Ramos (cell line): ENCODE results near the gene FLG.
"Not testable (repeated sequence)": the region's sequence is repeated elsewhere in the genome, so short reads cannot be mapped to it uniquely, and the experiment has no call there.

ENCODE experiments used
- in situ Hi-C: fragments of 300-500 bp; cut with MboI; formaldehyde crosslinking; loops from one replicate; pipeline ENCODE4 v1.14.3; 2022; ENCODE audit warnings: low sequenced_read_pairs; ENCODE audit not compliant: unreplicated experiment

Gene FLG

DNA sequence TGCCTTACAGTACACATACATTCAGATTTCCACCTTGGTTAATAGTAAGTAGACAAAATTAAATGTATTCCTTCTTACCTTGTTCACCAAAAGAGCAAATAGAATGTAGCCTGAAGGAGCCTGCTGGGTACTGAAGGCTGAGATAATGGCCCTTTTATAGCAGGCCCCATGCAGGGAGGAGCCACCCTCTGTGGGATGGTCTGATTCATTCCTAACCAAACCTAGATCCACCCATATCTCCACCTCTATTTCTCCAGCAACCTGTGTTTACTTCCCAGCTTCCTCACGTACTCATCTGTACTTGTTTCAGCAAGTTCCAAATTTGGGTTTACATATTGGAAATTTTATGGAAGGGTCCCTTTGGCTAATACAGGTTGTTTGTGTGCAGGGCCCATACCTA is at the start of gene FLG:
Gene FLG, minus strand, starts transcription at position 129 of the 400 bp plus-strand sequence. CDS start 9,783 bp downstream, outside the sequence.
- in situ Hi-C loops = no loop called here

DNA sequence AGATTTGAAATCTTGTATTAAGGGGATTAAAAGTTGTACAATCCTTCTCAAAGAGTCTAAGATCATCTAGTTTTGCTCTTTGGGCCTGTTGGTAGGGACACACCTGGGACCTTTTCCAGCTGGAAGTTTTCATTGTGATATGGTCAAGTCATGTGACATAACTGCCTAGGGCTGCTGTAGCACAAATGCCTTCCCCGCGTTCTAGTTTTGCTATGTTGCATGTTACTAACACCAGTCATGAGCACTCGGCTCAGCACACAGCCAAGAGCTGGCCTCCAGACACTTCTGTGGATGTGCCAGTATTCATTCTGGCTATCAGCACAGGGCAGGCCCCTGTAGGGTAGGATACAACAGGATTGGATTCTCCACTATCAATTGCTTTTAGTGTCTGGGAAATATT is 49.4 kb upstream of the FLG start:
- in situ Hi-C loops = no loop called here

DNA sequence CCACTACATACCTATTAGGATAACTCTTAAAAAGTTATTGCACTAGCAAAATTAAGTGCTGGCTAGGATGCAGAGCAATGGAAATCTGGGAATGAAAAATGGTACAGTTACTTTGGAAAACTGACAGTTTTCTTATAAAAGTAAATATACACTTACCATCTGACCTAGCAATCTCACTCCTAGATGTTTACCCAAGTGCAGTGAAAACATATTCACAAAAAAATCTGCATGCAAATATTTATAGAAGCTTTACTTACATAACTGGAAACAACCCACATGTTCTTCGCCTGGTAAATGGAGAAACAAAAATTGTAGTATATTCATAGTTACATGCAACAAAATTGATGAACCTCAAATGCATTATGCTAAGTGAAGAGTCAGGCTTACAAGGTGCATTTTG is 47.6 kb upstream of the FLG start:
- in situ Hi-C loops = no loop called here

DNA sequence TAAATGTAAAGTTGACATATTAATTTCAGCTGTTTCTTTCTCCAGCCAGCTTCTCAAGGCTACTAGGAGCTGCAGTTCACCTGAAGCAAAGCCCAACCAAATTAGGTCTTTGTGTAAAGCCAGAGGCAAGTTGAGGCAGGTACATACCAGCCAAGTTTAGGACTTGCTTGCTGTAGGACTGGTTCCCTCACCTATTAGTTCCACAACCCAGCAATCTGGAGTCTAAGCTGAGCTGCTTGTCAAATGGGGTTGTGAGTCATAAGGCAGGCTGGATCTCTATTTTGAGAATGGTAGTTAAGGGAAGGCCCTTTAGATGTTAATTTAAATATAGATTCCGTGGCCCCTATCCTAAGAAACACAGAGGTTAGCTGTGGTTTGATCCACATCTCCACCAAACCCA is 42.4 kb upstream of the FLG start:
- in situ Hi-C loops = no loop called here

DNA sequence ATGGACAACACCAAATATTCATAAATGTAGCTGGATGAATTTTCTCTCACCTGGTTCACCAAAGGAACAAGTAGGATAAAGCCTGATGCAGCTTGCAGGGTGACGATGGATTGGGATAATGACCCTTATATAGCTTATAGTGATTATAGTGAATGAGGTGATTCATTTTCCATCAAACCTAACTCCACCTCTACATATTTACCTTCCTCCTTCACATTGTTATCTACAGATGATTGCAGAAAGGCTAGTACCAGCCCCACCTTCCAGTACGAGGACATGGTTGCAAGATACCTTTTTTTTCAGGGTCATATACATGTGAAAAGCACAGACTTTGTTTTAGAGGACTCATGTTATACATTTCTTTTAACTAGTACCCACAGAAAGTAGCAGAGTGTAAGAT is 34.9 kb upstream of the FLG start, which contains the start of gene FLG2:
Gene FLG2, minus strand, starts transcription at position 101 of the 400 bp plus-strand sequence. CDS start 1,122 bp downstream, outside the sequence.
- in situ Hi-C loops = no loop called here

DNA sequence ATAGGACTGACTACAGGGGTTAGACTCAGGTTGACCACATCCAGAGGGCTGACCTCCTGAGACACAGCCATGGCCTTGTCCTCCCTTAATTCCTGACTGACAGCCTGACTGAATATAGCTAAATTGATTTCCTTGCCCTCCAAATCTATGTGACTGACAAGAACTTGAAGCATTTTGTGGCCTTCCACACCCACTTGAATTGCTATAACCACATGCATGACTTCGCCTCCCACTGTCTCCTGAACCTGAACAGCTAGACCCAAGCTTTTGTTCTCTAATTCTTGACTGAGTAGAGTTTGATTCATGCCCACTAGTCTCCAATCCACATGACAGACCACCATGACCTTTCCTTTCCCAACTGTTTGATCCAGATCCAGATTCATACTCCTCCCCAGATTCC is 31.7 kb upstream of the FLG start:
- in situ Hi-C loops = no loop called here

DNA sequence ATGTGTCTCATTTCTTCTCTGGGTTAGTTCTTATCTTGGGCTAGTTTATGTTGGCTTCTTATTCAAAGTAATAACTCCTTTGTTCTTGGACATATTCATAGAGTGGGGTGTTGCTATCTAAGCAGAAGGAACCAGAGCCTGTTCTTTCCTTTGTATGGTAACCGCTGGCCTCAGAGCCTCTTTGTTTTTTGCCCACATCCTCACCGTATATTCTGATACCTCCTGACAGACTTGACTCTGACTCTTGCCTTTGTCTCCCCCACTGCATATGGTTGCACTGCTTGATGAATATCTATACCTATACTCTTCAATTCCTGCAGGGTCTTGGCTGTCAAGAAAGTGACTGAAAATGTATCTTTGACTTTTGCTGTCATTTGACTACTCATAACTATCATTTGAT is 24.6 kb upstream of the FLG start:
- in situ Hi-C loops = no loop called here

DNA sequence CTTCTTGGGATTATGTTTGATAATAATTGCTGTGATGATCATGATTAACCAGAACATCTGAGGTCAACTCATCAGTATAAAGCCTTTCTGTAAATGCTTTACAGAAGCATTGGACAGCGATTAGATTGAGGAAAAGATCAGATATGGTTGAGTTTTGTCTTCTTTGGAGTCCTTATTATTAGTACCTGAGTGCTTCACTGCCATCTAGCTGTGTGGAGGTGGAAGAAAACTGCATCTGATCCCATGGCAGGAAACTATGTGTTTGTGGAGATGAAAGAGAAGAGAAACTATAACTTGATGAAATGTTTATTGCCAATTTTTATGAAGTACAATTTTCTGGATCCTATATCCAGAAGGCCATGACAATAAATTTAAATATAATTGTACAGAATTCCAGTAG is 23.4 kb upstream of the FLG start:
- in situ Hi-C loops = no loop called here

DNA sequence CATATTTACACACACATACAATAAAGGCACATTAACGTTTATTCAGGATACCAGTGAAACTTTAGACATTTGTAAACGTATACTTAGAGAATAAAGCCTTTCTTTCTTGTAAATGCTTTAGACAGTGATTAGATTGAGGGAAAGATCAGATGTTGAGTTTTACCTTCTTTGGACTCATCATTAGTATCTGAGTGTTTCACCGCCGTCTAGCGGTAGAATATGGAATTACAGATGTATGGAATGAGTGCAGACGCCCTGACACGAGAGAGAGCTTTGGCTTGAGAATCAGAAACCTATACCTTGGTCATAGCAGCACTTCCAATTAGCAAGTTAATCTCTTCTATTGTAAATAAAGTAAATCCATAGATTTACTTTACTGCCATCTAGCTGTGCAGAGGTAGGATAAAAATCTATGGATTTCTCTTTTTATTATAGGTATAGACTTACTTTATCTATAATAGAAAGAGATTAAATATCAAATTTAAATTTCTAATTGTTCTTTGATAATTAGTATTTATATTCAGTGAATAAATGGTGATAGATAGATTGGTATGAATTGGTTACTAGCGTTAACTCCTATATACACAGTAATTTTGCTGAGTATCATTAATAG is 22.2 kb upstream of the FLG start:
- in situ Hi-C loops = no loop called here

DNA sequence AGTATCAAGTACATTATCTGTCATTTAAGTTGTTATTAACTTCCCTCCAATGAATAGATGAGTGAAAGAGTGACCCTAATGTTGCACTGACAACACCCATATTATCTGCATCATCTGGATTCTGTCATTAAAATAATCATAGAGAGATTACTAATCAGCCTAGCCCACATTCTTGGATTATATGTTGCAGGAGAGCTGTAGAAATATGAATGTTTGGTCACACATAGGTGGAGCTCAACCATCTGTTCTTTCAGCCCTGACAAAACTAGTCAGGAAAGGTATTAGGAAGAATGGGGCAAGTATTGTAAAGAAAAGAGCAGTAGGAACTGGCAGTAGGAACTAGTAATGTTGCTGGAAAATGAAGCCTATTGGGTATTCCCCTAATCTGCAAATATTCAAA is 19.4 kb upstream of the FLG start:
- in situ Hi-C loops = no loop called here

DNA sequence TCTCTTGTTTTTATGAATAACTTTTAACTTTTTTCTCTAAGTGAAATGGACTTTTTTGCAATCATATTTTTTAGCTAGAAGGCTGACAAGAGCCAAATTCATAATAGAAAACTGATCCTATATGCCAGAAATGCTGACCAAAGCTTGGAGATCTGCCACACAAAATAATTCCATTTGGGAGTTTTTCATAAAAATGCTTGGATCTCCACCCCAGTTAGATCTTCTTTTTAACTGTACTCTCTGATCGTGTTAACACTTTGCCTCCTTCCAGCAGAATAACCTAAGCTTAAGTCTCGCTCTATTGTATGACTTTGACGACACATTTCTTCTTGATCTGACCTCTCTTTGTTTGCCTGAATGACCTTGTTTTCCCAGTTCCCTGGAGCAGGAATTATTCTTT is 18.0 kb upstream of the FLG start:
- in situ Hi-C loops = no loop called here

DNA sequence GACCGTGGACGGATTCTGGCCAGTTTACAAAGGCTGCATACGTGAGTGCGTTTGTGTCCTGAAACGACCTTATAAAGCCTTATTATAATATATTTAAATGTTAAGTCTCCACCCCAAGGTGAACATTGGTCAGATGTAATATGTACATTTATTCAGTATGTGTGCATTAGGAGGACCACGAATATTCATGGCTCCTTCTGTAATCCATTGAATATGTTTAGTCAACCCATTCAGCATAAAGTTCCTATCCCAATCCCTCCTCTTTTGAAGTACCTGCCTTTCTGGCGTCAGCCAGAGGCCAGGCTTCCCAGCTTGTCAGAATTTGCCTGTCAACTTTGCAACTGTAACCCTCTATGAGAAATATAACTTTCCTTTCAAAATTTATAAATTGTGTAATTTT is 10.4 kb upstream of the FLG start:
- in situ Hi-C loops = no loop called here

DNA sequence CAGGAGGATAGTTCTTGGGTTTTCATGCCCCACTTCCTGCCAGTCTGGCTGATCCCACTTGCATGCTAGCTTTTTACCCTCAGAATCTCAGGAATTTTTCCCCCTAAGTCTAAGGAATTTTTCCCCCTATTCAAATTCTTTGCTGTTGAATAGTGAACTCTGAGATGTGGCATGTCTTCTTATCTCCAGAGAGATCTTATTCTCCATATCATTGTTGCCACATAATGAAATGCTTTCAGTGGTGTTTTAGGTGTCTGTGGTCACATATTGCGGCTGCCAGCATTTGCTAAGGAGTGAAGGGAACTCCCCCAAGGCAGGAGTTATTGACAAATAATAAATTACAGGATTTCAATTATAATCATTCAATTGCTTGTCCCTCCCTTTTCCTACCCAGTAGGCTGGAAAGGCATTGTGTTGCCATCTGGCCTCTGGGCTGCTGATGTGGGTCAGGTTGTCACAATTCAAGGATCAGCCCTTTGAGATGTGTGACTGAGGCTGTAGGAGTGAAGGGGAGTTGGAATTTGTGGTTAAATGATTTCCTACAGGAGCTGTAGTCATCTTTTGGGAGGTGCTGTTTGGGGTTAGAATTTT is 3.9 kb upstream of the FLG start:
- in situ Hi-C loops = no loop called here

DNA sequence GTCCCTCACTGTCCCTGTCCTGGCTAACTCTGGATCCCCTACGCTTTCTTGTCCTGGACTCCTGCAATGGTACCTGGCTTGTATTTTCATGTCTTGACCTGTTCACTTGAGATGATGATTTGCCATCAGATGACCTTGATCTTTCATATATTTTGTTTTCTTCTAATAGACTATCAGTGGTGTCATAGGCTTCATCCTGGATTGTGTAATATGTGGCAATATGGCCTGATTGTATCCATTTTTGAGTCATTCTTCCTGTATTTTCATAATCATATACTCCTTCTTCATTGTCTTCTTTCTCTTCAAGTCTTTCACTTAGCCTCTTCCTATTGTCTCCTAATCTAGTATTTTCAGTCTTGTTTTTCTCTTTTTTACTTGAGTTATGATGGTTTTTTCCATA is 11.1 kb downstream of the FLG start:
- in situ Hi-C loops = no loop called here

DNA sequence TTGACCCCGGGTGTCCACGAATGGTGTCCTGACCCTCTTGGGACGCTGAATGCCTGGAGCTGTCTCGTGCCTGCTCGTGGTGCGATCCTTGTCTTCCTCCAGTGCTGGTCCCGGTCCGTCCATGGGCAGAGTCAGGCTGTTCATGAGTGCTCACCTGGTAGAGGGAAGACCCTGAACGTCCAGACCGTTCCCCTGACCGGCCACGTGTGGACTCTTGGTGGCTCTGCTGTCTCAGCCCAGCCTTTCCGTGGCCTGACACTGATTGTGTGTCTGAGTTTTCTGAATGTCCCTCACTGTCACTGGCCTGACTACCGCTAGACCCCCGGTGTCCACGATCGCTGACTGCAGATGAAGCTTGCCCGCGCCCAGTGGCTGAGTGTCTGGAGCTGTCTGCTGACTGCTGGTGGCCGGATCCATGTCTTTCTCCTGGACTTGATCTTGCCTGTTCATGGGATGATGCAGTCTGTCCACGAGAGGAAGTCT is 11.7 kb downstream of the FLG start:
- in situ Hi-C loops = no loop called here

DNA sequence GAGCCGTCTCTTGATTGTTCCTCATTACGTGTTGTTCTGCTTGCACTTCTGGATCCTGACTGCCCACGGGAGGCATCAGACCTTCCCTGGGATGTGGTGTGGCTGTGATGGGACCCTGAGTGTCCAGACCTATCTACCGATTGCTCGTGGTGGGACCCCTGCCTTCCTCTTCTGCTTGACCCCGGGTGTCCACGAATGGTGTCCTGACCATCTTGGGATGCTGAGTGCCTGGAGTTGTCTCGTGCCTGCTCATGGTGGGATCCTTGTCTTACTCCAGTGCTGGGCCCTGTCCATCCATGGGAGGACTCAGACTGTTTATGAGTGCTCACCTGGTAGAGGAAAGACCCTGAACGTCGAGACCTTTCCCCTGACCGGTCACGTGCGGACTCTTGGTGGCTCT is 12.9 kb downstream of the FLG start:
- in situ Hi-C loops = not testable (repeated sequence)

DNA sequence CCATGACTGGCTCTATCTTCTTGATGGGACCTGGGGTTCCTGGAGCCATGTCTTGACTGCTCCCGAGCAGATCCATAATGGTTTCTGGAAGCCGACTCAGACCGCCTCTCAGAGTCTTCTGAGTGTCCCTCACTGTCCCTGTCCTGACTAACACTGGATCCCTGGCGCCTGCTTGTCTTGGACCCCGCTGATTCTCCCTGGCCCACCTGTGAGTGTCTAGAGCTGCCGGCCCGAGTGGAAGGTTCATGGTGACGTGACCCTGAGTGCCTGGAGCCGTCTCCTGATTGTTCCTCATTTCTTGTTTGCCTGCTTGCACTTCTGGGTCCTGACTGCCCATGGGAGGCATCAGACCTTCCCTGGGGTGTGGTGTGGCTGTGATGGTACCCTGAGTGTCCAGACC is 15.1 kb downstream of the FLG start:
- in situ Hi-C loops = no loop called here

DNA sequence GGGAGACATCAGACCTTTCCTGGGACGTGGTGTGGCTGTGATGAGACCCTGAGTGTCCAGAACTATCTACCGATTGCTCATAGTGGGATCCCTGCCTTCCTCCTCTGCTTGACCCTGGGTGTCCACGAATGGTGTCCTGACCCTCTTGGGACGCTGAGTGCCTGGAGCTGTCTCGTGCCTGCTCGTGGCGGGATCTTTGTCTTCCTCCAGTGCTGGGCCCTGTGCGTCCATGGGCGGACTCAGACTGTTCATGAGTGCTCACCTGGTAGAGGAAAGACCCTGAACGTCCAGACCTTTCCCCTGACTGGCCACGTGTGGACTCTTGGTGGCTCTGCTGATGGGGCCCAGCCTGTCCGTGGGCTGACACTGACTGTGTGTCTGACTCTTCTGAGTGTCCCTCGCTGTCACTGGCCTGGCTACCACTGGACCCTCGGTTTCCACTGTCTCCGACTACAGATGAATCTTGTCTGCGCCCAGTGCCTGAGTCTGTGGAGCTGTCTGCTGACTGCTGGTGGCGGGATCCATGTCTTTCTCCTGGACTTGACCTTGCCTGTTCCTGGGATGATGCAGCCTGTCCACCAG is 15.6 kb downstream of the FLG start:
- in situ Hi-C loops = not testable (repeated sequence)

DNA sequence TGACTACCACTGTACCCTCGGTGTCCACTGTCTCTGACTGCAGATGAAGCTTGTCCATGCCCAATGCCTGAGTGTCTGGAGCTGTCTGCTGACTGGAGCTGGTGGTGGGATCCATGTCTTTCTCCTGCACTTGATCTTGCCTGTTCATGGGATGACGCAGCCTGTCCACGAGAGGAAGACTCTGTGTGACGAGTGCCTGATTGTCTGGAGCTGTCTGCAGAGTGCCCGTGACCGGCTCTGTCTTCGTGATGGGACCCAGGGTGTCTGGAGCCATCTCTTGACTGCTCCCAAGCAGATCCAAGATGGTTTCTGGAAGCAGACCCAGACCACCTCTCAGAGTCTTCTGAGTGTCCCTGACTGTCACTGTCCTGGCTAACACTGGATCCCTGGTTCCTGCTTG is 16.3 kb downstream of the FLG start:
- in situ Hi-C loops = not testable (repeated sequence)

DNA sequence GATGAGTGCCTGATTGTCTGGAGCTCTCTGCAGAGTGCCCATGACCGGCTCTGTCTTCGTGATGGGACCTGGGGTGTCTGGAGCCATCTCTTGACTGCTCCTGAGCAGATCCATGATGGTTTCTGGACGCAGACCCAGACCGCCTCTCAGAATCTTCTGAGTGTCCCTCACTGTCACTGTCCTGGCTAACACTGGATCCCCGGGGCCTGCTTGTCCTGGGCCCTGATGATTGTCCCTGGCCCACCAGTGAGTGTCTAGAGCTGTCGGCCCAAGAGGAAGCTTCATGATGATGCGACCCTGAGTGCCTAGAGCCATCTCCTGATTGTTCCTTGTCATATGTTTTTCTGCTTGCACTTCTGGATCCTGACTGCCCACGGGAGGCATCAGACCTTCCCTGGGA is 17.1 kb downstream of the FLG start:
- in situ Hi-C loops = not testable (repeated sequence)

DNA sequence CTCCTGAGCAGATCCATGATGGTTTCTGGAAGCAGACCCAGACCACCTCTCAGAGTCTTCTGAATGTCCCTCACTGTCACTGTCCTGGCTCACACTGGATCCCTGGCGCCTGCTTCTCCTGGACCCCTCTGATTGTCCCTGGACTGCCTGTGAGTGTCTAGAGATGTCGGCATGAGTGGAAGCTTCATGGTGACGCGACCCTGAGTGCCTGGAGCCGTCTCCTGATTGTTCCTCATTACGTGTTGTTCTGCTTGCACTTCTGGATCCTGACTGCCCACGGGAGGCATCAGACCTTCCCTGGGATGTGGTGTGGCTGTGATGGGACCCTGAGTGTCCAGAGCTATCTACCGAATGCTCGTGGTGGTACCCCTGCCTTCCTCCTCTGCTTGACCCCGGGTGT is 18.9 kb downstream of the FLG start:
- in situ Hi-C loops = not testable (repeated sequence)

DNA sequence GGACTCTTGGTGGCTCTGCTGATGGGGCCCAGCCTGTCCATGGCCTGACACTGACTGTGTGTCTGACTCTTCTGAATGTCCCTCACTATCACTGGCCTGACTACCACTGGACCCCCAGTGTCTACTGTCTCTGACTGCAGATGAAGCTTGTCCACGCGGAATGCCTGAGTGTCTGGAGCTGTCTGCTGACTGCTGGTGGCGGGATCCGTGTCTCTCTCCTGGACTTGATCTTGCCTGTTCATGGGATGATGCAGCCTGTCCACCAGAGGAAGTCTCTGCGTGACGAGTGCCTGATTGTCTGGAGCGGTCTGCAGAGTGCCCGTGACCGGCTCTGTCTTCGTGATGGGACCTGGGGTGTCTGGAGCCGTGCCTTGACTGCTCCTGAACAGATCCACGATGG is 20.3 kb downstream of the FLG start:
- in situ Hi-C loops = not testable (repeated sequence)
